ENCODE measurements around the gene ELK4. TPM values are rescaled to one million over a fixed set of nuclear protein-coding genes. Genes with fewer than 3 reads are reported as not detected.

ELK4 gene
- total and polyA plus RNA-seq, 2 of the 4 experiments (the other 2 are of a cell fraction) = 4.6 to 11.3 TPM

DNA sequence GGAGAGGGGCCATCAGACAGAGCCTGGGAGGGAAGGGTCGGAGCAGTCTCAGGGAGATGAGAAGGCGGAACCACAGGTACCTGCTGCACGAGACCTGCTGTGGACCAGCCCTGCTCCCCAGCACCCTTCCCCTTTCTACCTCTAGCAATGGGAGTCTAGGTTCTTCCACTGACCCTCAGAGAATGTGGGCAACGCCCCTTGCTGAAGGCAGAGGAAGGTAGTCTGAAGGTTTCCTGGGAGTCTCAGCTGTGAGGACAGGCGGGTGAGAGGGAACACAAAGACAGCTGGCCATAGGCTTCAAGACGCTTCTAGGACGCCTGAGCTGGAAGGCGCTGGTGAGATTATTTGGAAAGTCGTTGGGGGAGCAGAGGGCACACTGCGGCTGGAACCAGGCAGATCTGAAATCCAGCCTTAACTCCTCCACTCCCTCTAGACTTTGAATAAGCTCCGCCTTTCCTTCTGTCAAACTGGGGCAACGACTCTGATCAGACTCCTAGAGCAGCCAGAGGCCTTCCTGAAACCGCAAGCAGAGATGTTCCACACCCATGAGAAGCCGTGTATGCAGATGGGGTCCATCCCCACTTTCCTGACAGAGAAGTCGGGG lies 30.4 kb upstream of the ELK4 start:
- ChIA-PET POLR2A (ENCODE audit: unreplicated experiment) (no interaction called here), CTCF (interaction anchor here (1.1 kb wide), 1 partner anchor 315 kb away, joined by 3 read pairs; no protein-coding TSS in a partner anchor)
- no peak overlapping the region for H3K23ac ChIP-seq (ENCODE audit: low read depth, low read length)
- H2BK5ac ChIP-seq (ENCODE audit: low read depth, low read length, poor library complexity, severe bottlenecking) = no peak overlapping the region
- H2AK5ac ChIP-seq (ENCODE audit: low read depth, low read length) = no peak overlapping the region
- no TSS peak for BruUV-seq (replicated peaks)
- no peak overlapping the region for H2BK120ac ChIP-seq (ENCODE audit: low read depth, low read length)
- dilution Hi-C loops (cut with HindIII; ENCODE audit: low sequenced_read_pairs, unreplicated experiment) (no loop called here), intact Hi-C loops (cut with micrococcal nuclease) (no loop called here), in situ Hi-C loops (cut with MboI; ENCODE audit: low sequenced_read_pairs) (loop anchor here (25.0 kb wide), 2 partner anchors 250 to 450 kb away; partner anchors contain the start of gene AVPR1B)
- DNase-seq (no peak), ATAC-seq (ENCODE audit: low read depth) (no peak)
- H3K56ac ChIP-seq (ENCODE audit: extremely low read depth, insufficient read depth, low read length) = no peak overlapping the region
- H4K5ac ChIP-seq (ENCODE audit: low read depth, low read length) = no peak overlapping the region
- no peak overlapping the region for H2AK9ac ChIP-seq (replicated peaks; ENCODE audit: low read depth, low read length, poor library complexity)
- no peak overlapping the region for H2BK15ac ChIP-seq (ENCODE audit: low read depth, low read length)
- H3K27ac ChIP-seq (ENCODE audit: insufficient read depth, low read length) = no peak overlapping the region
- H4K20me1 ChIP-seq (ENCODE audit: insufficient read depth, low read length) = no peaks in the 10 kb centered on the region; the same call in 1 of the 2 replicates
- H2AFZ ChIP-seq (replicated peaks; ENCODE audit: low read length, poor library complexity) = peak overlapping the region; percentile 45
- no peak overlapping the region for H3K14ac ChIP-seq (replicated peaks; ENCODE audit: low read depth, low read length)
- no peak overlapping the region for H3K4me2 ChIP-seq (ENCODE audit: low read depth, low read length)
- no peak overlapping the region for H3K9ac ChIP-seq (ENCODE audit: low read depth, low read length)
- H2BK20ac ChIP-seq (ENCODE audit: low read depth, low read length) = no peak overlapping the region
- WGBS, 2 experiments (ENCODE audit: extremely low coverage in 2 of 2, insufficient read length in 1 of 2) = 68% methylated on average over 5 of the region's 15 CpGs; no CpG with 5 or more reads in 1 of the 2 experiments
- TF ChIP-seq, protein P1, sequence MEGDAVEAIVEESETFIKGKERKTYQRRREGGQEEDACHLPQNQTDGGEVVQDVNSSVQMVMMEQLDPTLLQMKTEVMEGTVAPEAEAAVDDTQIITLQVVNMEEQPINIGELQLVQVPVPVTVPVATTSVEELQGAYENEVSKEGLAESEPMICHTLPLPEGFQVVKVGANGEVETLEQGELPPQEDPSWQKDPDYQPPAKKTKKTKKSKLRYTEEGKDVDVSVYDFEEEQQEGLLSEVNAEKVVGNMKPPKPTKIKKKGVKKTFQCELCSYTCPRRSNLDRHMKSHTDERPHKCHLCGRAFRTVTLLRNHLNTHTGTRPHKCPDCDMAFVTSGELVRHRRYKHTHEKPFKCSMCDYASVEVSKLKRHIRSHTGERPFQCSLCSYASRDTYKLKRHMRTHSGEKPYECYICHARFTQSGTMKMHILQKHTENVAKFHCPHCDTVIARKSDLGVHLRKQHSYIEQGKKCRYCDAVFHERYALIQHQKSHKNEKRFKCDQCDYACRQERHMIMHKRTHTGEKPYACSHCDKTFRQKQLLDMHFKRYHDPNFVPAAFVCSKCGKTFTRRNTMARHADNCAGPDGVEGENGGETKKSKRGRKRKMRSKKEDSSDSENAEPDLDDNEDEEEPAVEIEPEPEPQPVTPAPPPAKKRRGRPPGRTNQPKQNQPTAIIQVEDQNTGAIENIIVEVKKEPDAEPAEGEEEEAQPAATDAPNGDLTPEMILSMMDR (conservative IDR thresholded peaks at IDR 0.05; ENCODE audit: low read depth, low read length) = no peak
- TF ChIP-seq POLR2A (IDR thresholded peaks at IDR 0.05; ENCODE audit: low read depth, low read length) (no peak), RFX5 (IDR thresholded peaks at IDR 0.05; ENCODE audit: low read depth, low read length) (no peak), CHD1 (IDR thresholded peaks at IDR 0.05; ENCODE audit: low read depth, low read length) (no peak), MXI1 (IDR thresholded peaks at IDR 0.05; ENCODE audit: borderline replicate concordance, low read depth, low read length) (no peak), RAD21 (IDR thresholded peaks at IDR 0.05; ENCODE audit: low read length) (no peak), NFE2L2 (IDR thresholded peaks at IDR 0.05; ENCODE audit: low read depth, low read length) (no peak), MAFK (IDR thresholded peaks at IDR 0.05; ENCODE audit: low read depth, low read length) (no peak), MAZ (IDR thresholded peaks at IDR 0.05; ENCODE audit: borderline replicate concordance, low read depth, low read length) (no peak), FOS (IDR thresholded peaks at IDR 0.05; ENCODE audit: low read depth, low read length) (no peak), BHLHE40 (IDR thresholded peaks at IDR 0.05; ENCODE audit: low read depth, low read length) (no peak), CEBPB (IDR thresholded peaks at IDR 0.05; ENCODE audit: low read depth, low read length) (no peak), RCOR1 (IDR thresholded peaks at IDR 0.05; ENCODE audit: insufficient replicate concordance, low read length) (no peak), SMC3 (IDR thresholded peaks at IDR 0.05; ENCODE audit: low read depth, low read length) (no peak)
- TF ChIP-seq, protein P2, sequence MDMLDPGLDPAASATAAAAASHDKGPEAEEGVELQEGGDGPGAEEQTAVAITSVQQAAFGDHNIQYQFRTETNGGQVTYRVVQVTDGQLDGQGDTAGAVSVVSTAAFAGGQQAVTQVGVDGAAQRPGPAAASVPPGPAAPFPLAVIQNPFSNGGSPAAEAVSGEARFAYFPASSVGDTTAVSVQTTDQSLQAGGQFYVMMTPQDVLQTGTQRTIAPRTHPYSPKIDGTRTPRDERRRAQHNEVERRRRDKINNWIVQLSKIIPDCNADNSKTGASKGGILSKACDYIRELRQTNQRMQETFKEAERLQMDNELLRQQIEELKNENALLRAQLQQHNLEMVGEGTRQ (IDR thresholded peaks at IDR 0.05; ENCODE audit: low read depth, low read length) = no peak
- TF ChIP-seq, protein P3, sequence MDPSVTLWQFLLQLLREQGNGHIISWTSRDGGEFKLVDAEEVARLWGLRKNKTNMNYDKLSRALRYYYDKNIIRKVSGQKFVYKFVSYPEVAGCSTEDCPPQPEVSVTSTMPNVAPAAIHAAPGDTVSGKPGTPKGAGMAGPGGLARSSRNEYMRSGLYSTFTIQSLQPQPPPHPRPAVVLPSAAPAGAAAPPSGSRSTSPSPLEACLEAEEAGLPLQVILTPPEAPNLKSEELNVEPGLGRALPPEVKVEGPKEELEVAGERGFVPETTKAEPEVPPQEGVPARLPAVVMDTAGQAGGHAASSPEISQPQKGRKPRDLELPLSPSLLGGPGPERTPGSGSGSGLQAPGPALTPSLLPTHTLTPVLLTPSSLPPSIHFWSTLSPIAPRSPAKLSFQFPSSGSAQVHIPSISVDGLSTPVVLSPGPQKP (IDR thresholded peaks at IDR 0.05; ENCODE audit: borderline replicate concordance, low read depth, low read length) = no peak
- no peak overlapping the region for H4K91ac ChIP-seq (ENCODE audit: insufficient read depth, low read depth, low read length)
- H3K27me3 ChIP-seq (ENCODE audit: control insufficient read depth, insufficient read depth, low read length) = no peaks in the 10 kb centered on the region
- H3K36me3 ChIP-seq (ENCODE audit: control insufficient read depth, insufficient read depth, low read length) = no peaks in the 10 kb centered on the region
- peaks cover 7% of the 10 kb centered on the region for H3K4me1 ChIP-seq (ENCODE audit: control insufficient read depth, insufficient read depth, low read length)
- no peaks in the 10 kb centered on the region for H3K9me3 ChIP-seq (ENCODE audit: control insufficient read depth, insufficient read depth, low read length)
- no peak overlapping the region for H3K4me3 ChIP-seq (ENCODE audit: insufficient read depth, low read depth, low read length)
- H3K18ac ChIP-seq (ENCODE audit: low read depth, low read length) = no peak overlapping the region
- no peaks in the 10 kb centered on the region; the same call in 1 of the 2 replicates for H3K9me1 ChIP-seq (ENCODE audit: insufficient read depth, low read length)
- peaks cover 0 to 3% of the 10 kb centered on the region in 2 experiments; a peak in 1 of 4 replicates for H3K79me1 ChIP-seq (ENCODE audit: low read depth in 1 of 2, low read length in 2 of 2)
- H3K4ac ChIP-seq (ENCODE audit: low read depth, low read length) = no peak overlapping the region
- H4K8ac ChIP-seq (ENCODE audit: low read depth in 2 of 2, low read length in 2 of 2) = no peak overlapping the region
